HG02852 (cell line): Measurements from ENCODE around the gene GNA12.
A peak's percentile ranks its signal among the peaks of the same experiment; 100 is the strongest.
"Not testable (repeated sequence)": the region's sequence is repeated elsewhere in the genome, so short reads cannot be mapped to it uniquely, and the experiment has no call there.

ENCODE experiments used
- ATAC-seq: cut with Tn5 transposase; IDR thresholded peaks from one replicate; pipeline ENCODE4 v1.9.1; 2021; ENCODE audit warnings: mild to moderate bottlenecking, moderate library complexity; ENCODE audit not compliant: unreplicated experiment

Gene GNA12

GRCh38 chr7:2757904-2758672 lies 86.0 kb downstream of the GNA12 start:
- ATAC-seq, result peak; percentile 77

GRCh38 chr7:2757361-2757903 lies 86.7 kb downstream of the GNA12 start:
- ATAC-seq, result peak; percentile 10

GRCh38 chr7:2755531-2755930 lies 88.6 kb downstream of the GNA12 start:
- ATAC-seq, result no peak

- ATAC-seq, result no peak
Observed at GRCh38 chr7:2754912-2755311, 89.2 kb downstream of the GNA12 start.

GRCh38 chr7:2754086-2754485 lies 90.0 kb downstream of the GNA12 start:
- no peak for ATAC-seq

- no peak for ATAC-seq
Observed at GRCh38 chr7:2753148-2753547, 91.0 kb downstream of the GNA12 start.

- no peak for ATAC-seq
Observed at GRCh38 chr7:2751086-2751485, 93.0 kb downstream of the GNA12 start.

- ATAC-seq, result no peak
Observed at GRCh38 chr7:2750004-2750407, 94.1 kb downstream of the GNA12 start.

- ATAC-seq, result not testable (repeated sequence)
Observed at GRCh38 chr7:2748684-2749083, 95.4 kb downstream of the GNA12 start.

GRCh38 chr7:2743523-2744185 lies 100.5 kb downstream of the GNA12 start:
- not testable (repeated sequence) for ATAC-seq

GRCh38 chr7:2738766-2739549 lies 105.2 kb downstream of the GNA12 start:
- ATAC-seq, result no peak

- no peak for ATAC-seq
Observed at GRCh38 chr7:2737771-2738540, 106.2 kb downstream of the GNA12 start.

GRCh38 chr7:2737005-2737743 lies 106.9 kb downstream of the GNA12 start:
- ATAC-seq, result not testable (repeated sequence)

- no peak for ATAC-seq
Observed at GRCh38 chr7:2736411-2736914, 107.6 kb downstream of the GNA12 start.

GRCh38 chr7:2735744-2736143 lies 108.4 kb downstream of the GNA12 start:
- ATAC-seq, result no peak

GRCh38 chr7:2734751-2735571 lies 109.1 kb downstream of the GNA12 start:
- ATAC-seq, result no peak

- ATAC-seq, result no peak
Observed at GRCh38 chr7:2734084-2734686, 109.9 kb downstream of the GNA12 start.

- ATAC-seq, result no peak
Observed at GRCh38 chr7:2732959-2733584, 111.0 kb downstream of the GNA12 start.
